Measurements from ENCODE around the gene SRPX.

SRPX gene

GRCh38 chrX:38149016-38149415 is 71.7 kb downstream of the SRPX start:
- TF ChIP-seq, protein P1, sequence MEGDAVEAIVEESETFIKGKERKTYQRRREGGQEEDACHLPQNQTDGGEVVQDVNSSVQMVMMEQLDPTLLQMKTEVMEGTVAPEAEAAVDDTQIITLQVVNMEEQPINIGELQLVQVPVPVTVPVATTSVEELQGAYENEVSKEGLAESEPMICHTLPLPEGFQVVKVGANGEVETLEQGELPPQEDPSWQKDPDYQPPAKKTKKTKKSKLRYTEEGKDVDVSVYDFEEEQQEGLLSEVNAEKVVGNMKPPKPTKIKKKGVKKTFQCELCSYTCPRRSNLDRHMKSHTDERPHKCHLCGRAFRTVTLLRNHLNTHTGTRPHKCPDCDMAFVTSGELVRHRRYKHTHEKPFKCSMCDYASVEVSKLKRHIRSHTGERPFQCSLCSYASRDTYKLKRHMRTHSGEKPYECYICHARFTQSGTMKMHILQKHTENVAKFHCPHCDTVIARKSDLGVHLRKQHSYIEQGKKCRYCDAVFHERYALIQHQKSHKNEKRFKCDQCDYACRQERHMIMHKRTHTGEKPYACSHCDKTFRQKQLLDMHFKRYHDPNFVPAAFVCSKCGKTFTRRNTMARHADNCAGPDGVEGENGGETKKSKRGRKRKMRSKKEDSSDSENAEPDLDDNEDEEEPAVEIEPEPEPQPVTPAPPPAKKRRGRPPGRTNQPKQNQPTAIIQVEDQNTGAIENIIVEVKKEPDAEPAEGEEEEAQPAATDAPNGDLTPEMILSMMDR (IDR thresholded peaks at IDR 0.05; ENCODE audit: low read depth, low read length, missing control alignments) = no peak
- DNase-seq (ENCODE audit: low read depth) = no peak
- no peak overlapping the region for H3K4me3 ChIP-seq (ENCODE audit: low read depth, low read length)

DNA sequence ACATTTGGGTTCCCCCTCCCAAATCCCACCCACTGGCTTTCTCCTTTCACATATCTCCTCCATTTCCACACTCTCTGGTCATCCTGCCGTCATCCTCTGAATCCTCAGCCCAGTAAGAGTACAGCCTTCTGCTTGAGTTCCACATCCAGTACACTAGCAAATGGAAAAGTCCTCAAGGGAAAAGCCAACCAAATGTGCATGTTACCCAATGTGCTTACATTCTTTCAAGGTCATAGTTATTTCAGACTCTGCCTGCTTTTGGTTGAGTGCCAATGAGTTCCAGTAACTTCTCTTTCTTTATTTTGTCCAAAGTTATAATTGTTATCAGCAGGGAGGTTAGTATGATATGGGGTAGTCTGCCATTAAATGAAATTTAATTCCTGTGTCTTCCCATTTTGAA is 78.1 kb downstream of the SRPX start:
- no peak overlapping the region for H3K4me3 ChIP-seq (ENCODE audit: low read depth, low read length)
- no peak for DNase-seq (ENCODE audit: low read depth)

GRCh38 chrX:38138900-38139299 is 81.8 kb downstream of the SRPX start:
- TF ChIP-seq, protein P1 (IDR thresholded peaks at IDR 0.05; ENCODE audit: low read depth, low read length, missing control alignments) = no peak
- no peak for DNase-seq (ENCODE audit: low read depth)
- H3K4me3 ChIP-seq (ENCODE audit: low read depth, low read length) = no peak overlapping the region

More for the DNA sequence above, 78.1 kb downstream of the SRPX start:
- TF ChIP-seq, protein P1 (IDR thresholded peaks at IDR 0.05; ENCODE audit: low read depth, low read length, missing control alignments) = no peak

DNA sequence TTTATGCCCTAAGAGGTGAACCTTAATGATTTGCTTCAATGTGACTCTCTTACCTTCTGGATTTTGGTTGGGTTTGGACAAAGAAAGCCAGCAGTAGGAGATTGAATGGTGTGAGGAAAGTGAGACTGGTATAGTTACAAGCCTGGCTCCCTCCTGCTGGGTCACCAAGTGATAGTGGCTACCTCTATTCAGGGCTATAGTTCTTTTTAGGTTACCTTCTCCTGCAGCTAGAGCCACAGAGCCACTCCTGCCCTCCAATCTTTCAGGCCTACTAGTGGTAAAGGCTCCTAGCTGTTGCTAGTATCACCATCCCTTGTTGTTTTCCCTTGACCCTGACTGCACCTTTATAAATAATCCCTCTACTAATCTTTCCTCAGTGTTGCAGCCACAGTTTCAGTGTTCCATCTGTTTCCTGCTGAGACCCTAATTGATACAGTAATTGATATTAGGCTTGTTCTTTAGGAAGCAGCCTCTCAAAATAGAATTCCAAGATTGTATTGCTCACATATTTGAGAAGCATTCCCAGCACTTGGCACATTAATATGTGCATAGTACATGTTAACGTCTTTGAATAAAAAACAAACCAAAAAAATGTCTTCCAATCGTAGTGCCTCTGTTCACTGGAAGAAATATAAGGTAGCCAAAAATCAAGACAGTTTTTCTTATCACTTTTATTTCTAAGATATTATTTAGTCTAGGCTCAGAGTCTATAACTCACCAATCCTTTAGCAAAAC is 82.3 kb downstream of the SRPX start:
- no peak for DNase-seq (ENCODE audit: low read depth)
- TF ChIP-seq, protein P1 (IDR thresholded peaks at IDR 0.05; ENCODE audit: low read depth, low read length, missing control alignments) = no peak
- H3K4me3 ChIP-seq (ENCODE audit: low read depth, low read length) = no peak overlapping the region

- no peak for DNase-seq (ENCODE audit: low read depth)
- H3K4me3 ChIP-seq (ENCODE audit: low read depth, low read length) = no peak overlapping the region
- TF ChIP-seq, protein P1 (IDR thresholded peaks at IDR 0.05; ENCODE audit: low read depth, low read length, missing control alignments) = no peak
Measured at GRCh38 chrX:38129366-38129765, 91.3 kb downstream of the SRPX start.

- H3K4me3 ChIP-seq (ENCODE audit: low read depth, low read length) = no peak overlapping the region
- TF ChIP-seq, protein P1 (IDR thresholded peaks at IDR 0.05; ENCODE audit: low read depth, low read length, missing control alignments) = no peak
- no peak for DNase-seq (ENCODE audit: low read depth)
Measured at GRCh38 chrX:38127961-38128360, 92.7 kb downstream of the SRPX start.

GRCh38 chrX:38126179-38126578 is 94.5 kb downstream of the SRPX start:
- TF ChIP-seq, protein P1 (IDR thresholded peaks at IDR 0.05; ENCODE audit: low read depth, low read length, missing control alignments) = no peak
- H3K4me3 ChIP-seq (ENCODE audit: low read depth, low read length) = no peak overlapping the region
- no peak for DNase-seq (ENCODE audit: low read depth)

Measured in GM12864 (cell line).